ENCODE results near the gene HCRTR1.

GRCh38 chr1:31624731-31625514 lies 7.4 kb downstream of the HCRTR1 start:
- no peak for TF ChIP-seq POLR2A (IDR thresholded peaks at IDR 0.05)
- TF ChIP-seq CTCF (IDR thresholded peaks at IDR 0.05), result no peak

All from thyroid gland (tissue), 4 donors.